SJSA1 (cell line): ENCODE results near the gene DPEP2. TPM values are rescaled to one million over a fixed set of nuclear protein-coding genes. Genes with fewer than 3 reads are reported as not detected.

Source experiments
- total RNA-seq: library from RNA; depleted of rRNA; stranded (reverse); fragments of >200 nt; shearing (Covaris generic); gene quantifications from 2 replicates; pipeline ENCODE4 v1.2.3, GENCODE V29; 2014; rRNA removed

Gene DPEP2
- total RNA-seq, 1 experiment from 2014 or later = 0.18 TPM

Other genes starting within 250 kb of the DPEP2 start
- gene RANBP10, start 192.9 kb downstream of the DPEP2 start, total RNA-seq = 3.5 and 3.9 TPM in 2 replicates
- gene TSNAXIP1, start 192.6 kb downstream of the DPEP2 start, total RNA-seq = 0.03 and 1.00 TPM in 2 replicates
- 45.2 and 50.7 TPM in 2 replicates for gene THAP11, start 157.2 kb downstream of the DPEP2 start, total RNA-seq
- 39.3 and 101 TPM in 2 replicates for gene NUTF2, start 152.6 kb downstream of the DPEP2 start, total RNA-seq
- gene CENPT, start 151.8 kb downstream of the DPEP2 start, total RNA-seq = 22.4 and 31.9 TPM in 2 replicates
- 52.2 and 76.1 TPM in 2 replicates for gene EDC4, start 126.4 kb downstream of the DPEP2 start, total RNA-seq
- gene NRN1L, start 114.6 kb downstream of the DPEP2 start, total RNA-seq = not detected in 2 replicates
- 6.4 and 10.6 TPM in 2 replicates for gene PSKH1, start 106.2 kb downstream of the DPEP2 start, total RNA-seq
- gene CTRL, start 67.6 kb downstream of the DPEP2 start, total RNA-seq = 0.09 and 0.29 TPM in 2 replicates
- gene PSMB10, start 62.6 kb downstream of the DPEP2 start, total RNA-seq = 50.1 and 147 TPM in 2 replicates
- 5.5 and 7.2 TPM in 2 replicates for gene LCAT, start 55.4 kb downstream of the DPEP2 start, total RNA-seq
- 62.9 and 87.8 TPM in 2 replicates for gene SLC12A4, start 30.8 kb downstream of the DPEP2 start, total RNA-seq
- gene DPEP3, start 19.0 kb downstream of the DPEP2 start, total RNA-seq = not detected in 2 replicates
- gene DPEP2NB, start 16.4 kb upstream of the DPEP2 start, total RNA-seq = not detected in 2 replicates
- 13.1 and 13.2 TPM in 2 replicates for gene DDX28, start 23.7 kb upstream of the DPEP2 start, total RNA-seq
- 28.3 and 30.4 TPM in 2 replicates for gene DUS2, start 23.8 kb upstream of the DPEP2 start, total RNA-seq
- 19.8 and 33.8 TPM in 2 replicates for gene NFATC3, start 85.9 kb upstream of the DPEP2 start, total RNA-seq
- gene ESRP2, start 236.6 kb upstream of the DPEP2 start, total RNA-seq = 0.24 TPM in 1 of 2 replicates, not detected in the other
- gene PLA2G15, start 245.9 kb upstream of the DPEP2 start, total RNA-seq = 20.3 and 28.9 TPM in 2 replicates